K562 (cell line): ENCODE results near the gene TCEA3. TPM values are rescaled to one million over a fixed set of nuclear protein-coding genes. Genes with fewer than 3 reads are reported as not detected.
A peak's percentile ranks its signal among the peaks of the same experiment; 100 is the strongest.

Experiments used
- BHLHE40 ChIP-seq: IDR thresholded peaks from 2 replicates; pipeline ENCODE4 v1.6.1; 2011; ENCODE audit warnings: low read length, improper control_type of control experiment
- CAMTA2 ChIP-seq: fragments of 250-450 bp; sonication (Bioruptor Pico); conservative IDR thresholded peaks from 2 replicates; pipeline ENCODE4 v1.5.1; 2022
- CBFA2T3 ChIP-seq: fragments of 450-650 bp; IDR thresholded peaks from 2 replicates; pipeline ENCODE4 v1.6.1; 2017
- CBX5 ChIP-seq: IDR thresholded peaks from 2 replicates; pipeline ENCODE4 v1.6.1; 2014; ENCODE audit warnings: low read depth, borderline replicate concordance
- ELF1 ChIP-seq: fragments of 200-800 bp; sonication (Bioruptor generic); IDR thresholded peaks from 2 replicates; pipeline ENCODE4 v1.6.1; 2016; ENCODE audit warnings: missing genetic modification characterization, missing compliant biosample characterization
- HINFP ChIP-seq: fragments of 450-650 bp; conservative IDR thresholded peaks from 2 replicates; pipeline ENCODE4 v1.6.1; 2016; ENCODE audit warnings: missing genetic modification characterization, low read depth, mild to moderate bottlenecking, control low read depth, missing compliant biosample characterization
- HMG20A ChIP-seq: fragments of 450-650 bp; formaldehyde crosslinking; conservative IDR thresholded peaks from 2 replicates; pipeline ENCODE4 v1.4.0; 2020; ENCODE audit warnings: mild to moderate bottlenecking, mixed read lengths
- HNRNPH1 ChIP-seq: fragments of 200-400 bp; formaldehyde crosslinking; optimal IDR thresholded peaks from 2 replicates; pipeline ENCODE3; 2017; ENCODE audit warnings: low read depth, mild to moderate bottlenecking, low read length, moderate library complexity
- MITF ChIP-seq: IDR thresholded peaks from 2 replicates; pipeline ENCODE4 v1.6.1; 2014; ENCODE audit warnings: antibody characterized with exemption
- MNT ChIP-seq, 2 experiments: fragments of 450-650 bp; conservative IDR thresholded peaks; 2 replicates each; pipeline ENCODE4 v1.6.1; 2017; ENCODE audit warnings: mild to moderate bottlenecking in 2 of 2, moderate library complexity in 2 of 2
- NCOA6 ChIP-seq: fragments of 450-650 bp; IDR thresholded peaks from 2 replicates; pipeline ENCODE4 v1.6.1; 2017; ENCODE audit warnings: mild to moderate bottlenecking
- RBM34 ChIP-seq: fragments of 200-400 bp; formaldehyde crosslinking; IDR thresholded peaks from 2 replicates; pipeline ENCODE4 v1.6.1; 2018; ENCODE audit warnings: low read length, borderline replicate concordance; ENCODE audit not compliant: insufficient read depth
- RBM39 ChIP-seq: fragments of 200-400 bp; formaldehyde crosslinking; optimal IDR thresholded peaks from 2 replicates; pipeline ENCODE3; 2018; ENCODE audit warnings: low read depth, low read length
- TAF15 ChIP-seq: fragments of 200-400 bp; formaldehyde crosslinking; IDR thresholded peaks from 2 replicates; pipeline ENCODE4 v1.6.1; 2017; ENCODE audit warnings: mild to moderate bottlenecking, low read depth, low read length, moderate library complexity
- TEAD2 ChIP-seq: fragments of 450-650 bp; IDR thresholded peaks from 2 replicates; pipeline ENCODE4 v1.6.1; 2016; ENCODE audit warnings: missing genetic modification characterization, control low read depth, missing compliant biosample characterization
- ZKSCAN3 ChIP-seq: fragments of 250-450 bp; sonication (Bioruptor Pico); IDR thresholded peaks from 2 replicates; pipeline ENCODE4 v1.4.0; 2020
- ZNF12 ChIP-seq: sonication (generic); formaldehyde crosslinking; IDR thresholded peaks from 2 replicates; pipeline ENCODE4 v1.4.0; 2020; ENCODE audit warnings: mild to moderate bottlenecking, missing genetic modification reagents
- polyA plus RNA-seq, 8 experiments: library from polyadenylated mRNA; depleted of rRNA in 4 of 8; stranded (reverse) in 5 of 8; unstranded in 3 of 8; fragments of >200 nt; fragmentation: Nextera tagmentation in 2 of 8; fragmentation: Illumina TruSeq in 1 of 8; extraction: Ambion mirVana in 2 of 8; extraction: Trizol in 1 of 8; gene quantifications; 2 replicates each; pipeline versions ENCODE4 v1.2.1 to v1.2.3, GENCODE V29; 2011 to 2014; ENCODE audit warnings: inconsistent platforms in 1 of 8, missing spikeins in 1 of 8
- total RNA-seq, 7 experiments: library from RNA; depleted of rRNA in 6 of 7; stranded (reverse); fragments of >200 nt in 6 of 7; fragmentation: Illumina TruSeq in 2 of 7; extraction: Trizol in 2 of 7; gene quantifications; 2 replicates each; pipeline versions ENCODE4 v1.2.1 to v1.2.3, GENCODE V29; 2011 to 2021; ENCODE audit warnings: low replicate concordance in 1 of 7
- TF ChIP-seq, protein P1 (sequence below): fragments of 450-650 bp; IDR thresholded peaks from 2 replicates; pipeline ENCODE4 v1.6.1; 2014; ENCODE audit warnings: low read depth, mild to moderate bottlenecking, moderate library complexity, borderline replicate concordance
- TF ChIP-seq, protein P2 (sequence below): sonication (generic); formaldehyde crosslinking; IDR thresholded peaks from 2 replicates; pipeline ENCODE4 v1.8.1; 2023; ENCODE audit warnings: mild to moderate bottlenecking, missing genetic modification reagents

The TCEA3 gene
- total and polyA plus RNA-seq, 9 of the 15 experiments (the other 6 are each of a cell fraction or from before 2014, with no cell fraction given) = 0.03 to 0.55 (median 0.36) TPM

DNA sequence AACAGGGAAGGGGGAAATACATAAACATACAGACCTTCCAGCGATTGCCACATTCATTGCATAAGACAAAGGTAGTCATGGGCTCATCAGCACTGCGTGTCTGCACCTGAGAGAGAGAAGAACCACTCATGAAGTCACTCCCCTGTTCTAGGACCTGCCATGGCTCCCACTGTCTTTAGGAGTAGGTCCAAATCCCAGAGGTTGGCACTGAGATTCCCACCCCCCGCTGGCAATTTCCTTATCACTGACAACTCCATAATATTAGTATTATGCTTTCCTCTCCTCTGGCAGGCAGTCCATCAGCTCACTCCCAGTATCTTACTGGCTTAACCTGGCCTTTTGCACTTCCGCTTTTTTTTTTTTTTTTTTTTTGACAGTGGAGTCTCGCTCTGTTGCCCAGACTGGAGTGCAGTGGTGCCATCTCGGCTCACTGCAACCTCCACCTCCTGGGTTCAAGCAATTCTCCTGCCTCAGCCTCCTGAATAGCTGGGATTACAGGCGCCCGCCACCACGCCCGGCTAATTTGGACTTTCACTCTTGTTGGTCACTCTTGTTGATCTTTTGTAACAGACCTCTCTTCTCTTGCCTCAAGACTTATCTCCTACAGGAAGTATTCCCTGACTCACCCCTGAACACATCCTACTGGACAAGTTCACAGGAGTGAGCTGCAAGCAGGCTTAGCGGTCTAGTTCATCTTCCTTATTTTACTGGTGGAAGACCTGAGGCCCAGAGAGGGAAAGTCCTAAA lies 40.1 kb downstream of the TCEA3 start (continued):
- no peak for TF ChIP-seq HINFP
- no peak for TF ChIP-seq HMG20A
- TF ChIP-seq TEAD2 (tag) = no peak
- no peak for TF ChIP-seq HNRNPH1
- TF ChIP-seq ZKSCAN3 (CRISPR knock-in tag) = no peak
- peak; percentile 70 for TF ChIP-seq ELF1 (tag)
- no peak for TF ChIP-seq MITF
- no peak for TF ChIP-seq RBM39
- TF ChIP-seq, protein P1, sequence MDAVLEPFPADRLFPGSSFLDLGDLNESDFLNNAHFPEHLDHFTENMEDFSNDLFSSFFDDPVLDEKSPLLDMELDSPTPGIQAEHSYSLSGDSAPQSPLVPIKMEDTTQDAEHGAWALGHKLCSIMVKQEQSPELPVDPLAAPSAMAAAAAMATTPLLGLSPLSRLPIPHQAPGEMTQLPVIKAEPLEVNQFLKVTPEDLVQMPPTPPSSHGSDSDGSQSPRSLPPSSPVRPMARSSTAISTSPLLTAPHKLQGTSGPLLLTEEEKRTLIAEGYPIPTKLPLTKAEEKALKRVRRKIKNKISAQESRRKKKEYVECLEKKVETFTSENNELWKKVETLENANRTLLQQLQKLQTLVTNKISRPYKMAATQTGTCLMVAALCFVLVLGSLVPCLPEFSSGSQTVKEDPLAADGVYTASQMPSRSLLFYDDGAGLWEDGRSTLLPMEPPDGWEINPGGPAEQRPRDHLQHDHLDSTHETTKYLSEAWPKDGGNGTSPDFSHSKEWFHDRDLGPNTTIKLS = no peak
- no peak for TF ChIP-seq ZNF12 (CRISPR knock-in tag)
- no peak for TF ChIP-seq NCOA6
- TF ChIP-seq CBFA2T3 = peak; percentile 29; the same call in 1 of the 2 replicates
- TF ChIP-seq, protein P2, sequence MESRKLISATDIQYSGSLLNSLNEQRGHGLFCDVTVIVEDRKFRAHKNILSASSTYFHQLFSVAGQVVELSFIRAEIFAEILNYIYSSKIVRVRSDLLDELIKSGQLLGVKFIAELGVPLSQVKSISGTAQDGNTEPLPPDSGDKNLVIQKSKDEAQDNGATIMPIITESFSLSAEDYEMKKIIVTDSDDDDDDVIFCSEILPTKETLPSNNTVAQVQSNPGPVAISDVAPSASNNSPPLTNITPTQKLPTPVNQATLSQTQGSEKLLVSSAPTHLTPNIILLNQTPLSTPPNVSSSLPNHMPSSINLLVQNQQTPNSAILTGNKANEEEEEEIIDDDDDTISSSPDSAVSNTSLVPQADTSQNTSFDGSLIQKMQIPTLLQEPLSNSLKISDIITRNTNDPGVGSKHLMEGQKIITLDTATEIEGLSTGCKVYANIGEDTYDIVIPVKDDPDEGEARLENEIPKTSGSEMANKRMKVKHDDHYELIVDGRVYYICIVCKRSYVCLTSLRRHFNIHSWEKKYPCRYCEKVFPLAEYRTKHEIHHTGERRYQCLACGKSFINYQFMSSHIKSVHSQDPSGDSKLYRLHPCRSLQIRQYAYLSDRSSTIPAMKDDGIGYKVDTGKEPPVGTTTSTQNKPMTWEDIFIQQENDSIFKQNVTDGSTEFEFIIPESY (CRISPR knock-in tag) = no peak
- TF ChIP-seq MNT (conservative IDR thresholded peaks at IDR 0.05) = 0 out of 4 replicates have a peak, but pooled peaks of 1 of the 2 experiments have one; percentile 23
- TF ChIP-seq CBX5 = no peak
- TF ChIP-seq TAF15 = no peak
- no peak for TF ChIP-seq BHLHE40
- TF ChIP-seq RBM34 = no peak
- no peak for TF ChIP-seq CAMTA2 (CRISPR knock-in tag)
